HG03457 (cell line): Measurements from ENCODE around the gene ALAS2.
"Not testable (repeated sequence)": the region's sequence is repeated elsewhere in the genome, so short reads cannot be mapped to it uniquely, and the experiment has no call there.

Experiments used
- ATAC-seq: cut with Tn5 transposase; IDR thresholded peaks from one replicate; pipeline ENCODE4 v1.9.1; 2021; ENCODE audit warnings: moderate number of reproducible peaks; ENCODE audit not compliant: unreplicated experiment

Gene ALAS2

GRCh38 chrX:55006827-55007621 is 23.8 kb downstream of the ALAS2 start:
- ATAC-seq, result no peak

- ATAC-seq, result no peak
Measured at GRCh38 chrX:55005256-55005655, 25.5 kb downstream of the ALAS2 start.

DNA sequence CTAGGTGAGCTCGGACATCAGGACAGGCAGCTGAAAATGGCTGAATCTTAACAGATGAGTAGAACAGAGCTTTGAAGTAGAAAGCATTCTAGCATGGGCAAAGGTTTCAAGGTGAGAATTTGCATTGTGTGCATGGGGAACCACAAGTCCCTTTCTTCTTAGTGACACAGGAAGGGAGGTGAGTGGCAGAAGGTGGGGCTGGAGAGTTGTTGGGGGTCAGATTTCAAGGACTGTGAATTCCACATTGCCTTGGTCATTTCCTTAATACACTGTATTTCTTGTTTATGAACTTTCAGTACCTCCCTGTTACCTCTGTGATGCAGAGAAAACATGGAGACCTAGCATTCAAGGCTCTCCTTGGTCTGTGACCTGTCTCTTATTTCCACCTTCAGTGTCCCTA is 26.5 kb downstream of the ALAS2 start:
- ATAC-seq, result no peak

GRCh38 chrX:54999717-55000598 is 30.8 kb downstream of the ALAS2 start, which contains the start of gene APEX2:
APEX2 (plus strand) TSS chrX:55000363; CDS start chrX:55000423, 60 bp downstream.
- peak; percentile 90 for ATAC-seq

GRCh38 chrX:54995621-54996020 is 35.2 kb downstream of the ALAS2 start:
- ATAC-seq, result no peak

DNA sequence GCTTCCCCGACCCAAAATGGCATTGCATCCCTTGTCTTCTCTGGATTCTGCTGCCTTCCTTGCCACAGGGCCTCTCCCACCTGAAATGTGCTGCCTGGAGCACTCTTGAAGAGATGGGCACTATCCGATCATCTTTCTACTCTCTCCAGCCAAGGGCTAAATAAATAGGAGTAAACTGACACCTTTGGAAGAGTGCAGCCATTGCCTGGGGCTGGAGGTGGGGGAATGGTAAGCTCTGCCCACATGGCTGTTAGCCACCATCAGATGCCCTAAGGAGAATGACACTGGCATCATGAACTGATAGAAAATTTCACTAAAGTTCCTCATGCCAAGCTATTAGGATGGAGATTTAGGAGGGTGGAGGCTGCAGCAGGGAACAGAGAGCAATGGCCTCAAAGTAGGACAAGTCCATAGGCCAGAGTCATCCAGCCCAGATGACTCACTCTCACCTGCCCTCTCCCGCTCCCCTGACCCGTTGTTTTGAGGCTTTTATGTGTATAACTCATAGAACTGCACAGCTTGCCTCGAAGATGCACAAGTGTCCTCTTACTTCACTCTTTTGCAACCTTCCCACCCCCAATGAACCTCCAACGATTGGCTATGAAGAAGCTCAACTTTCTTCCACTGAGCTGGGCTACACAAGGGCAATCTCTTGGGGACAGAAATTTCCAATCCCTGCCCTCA is 36.0 kb downstream of the ALAS2 start:
- no peak for ATAC-seq

DNA sequence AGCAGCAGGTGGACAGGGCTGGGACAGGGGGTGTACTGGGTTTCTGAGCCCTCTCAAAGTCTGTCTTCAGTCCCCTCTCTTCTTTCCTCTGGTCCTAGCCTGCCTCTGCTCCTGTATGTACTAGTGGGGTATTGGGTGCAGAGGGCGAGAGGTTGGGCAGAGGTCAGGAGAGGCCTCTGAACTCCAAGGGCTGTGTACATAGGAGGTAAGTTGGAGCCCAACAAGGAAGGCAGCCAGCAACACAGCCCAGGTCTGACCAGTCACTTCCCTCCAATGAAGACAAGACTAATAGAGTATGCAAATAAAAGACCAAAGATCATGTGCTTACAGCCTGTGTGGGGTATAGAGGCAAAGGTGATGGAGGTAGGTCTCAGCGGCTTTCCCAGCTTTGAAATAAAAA is 36.7 kb downstream of the ALAS2 start, which contains the start of gene PFKFB1:
Gene PFKFB1 (minus strand): TSS at position 90 of the 400 bp plus-strand sequence. CDS start 181 bp downstream, outside the sequence.
- ATAC-seq, result no peak

DNA sequence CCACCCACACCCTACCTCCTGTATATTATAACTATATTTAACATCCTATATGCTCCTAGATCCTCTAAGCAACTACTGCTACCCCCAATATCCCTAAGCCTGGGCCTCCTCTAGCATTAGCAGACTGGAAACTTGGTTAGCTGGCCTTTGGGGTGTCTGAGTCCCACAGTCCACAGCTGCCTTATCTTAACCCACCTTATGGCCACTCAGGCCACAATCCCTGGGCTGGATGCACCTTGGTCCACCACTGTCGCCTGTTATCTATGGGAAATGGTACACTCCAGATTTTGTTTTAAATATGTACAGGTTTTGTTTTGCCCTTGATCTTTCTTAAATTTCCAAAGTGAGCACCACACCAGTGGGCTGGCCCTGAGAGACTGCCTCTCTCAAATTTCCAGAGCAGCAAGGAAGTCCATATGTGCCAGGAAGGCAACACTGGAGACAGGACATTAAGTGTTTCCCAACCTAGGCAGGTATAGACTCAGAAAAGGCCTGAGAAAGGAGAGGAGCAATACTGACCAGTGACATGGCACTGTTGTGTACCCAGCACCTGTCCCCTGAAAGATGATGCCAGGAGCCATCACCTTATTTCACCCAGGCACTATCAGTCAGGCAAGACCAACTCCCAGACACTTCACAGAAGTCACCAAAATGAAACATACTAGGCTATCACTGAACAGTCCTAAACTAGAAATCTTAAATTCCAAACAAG is 37.7 kb downstream of the ALAS2 start:
- no peak for ATAC-seq

DNA sequence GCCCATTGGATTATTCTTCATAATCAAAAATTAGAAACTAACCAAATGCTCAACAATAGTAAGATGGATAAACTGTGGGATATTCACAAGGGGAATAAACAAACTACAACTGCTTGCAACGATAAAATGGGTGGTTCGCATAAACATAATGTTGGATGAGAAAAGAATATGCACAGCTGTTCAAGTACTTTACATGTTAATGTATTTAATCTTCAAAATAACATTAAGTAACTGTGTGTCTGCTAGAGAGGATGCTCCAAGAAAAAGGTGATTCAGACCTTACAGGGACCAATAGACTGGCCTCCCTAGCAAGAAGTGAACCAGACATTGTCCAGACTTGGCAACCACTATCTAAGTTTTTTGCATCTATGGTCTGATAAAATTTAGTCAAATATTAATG is 39.1 kb downstream of the ALAS2 start:
- ATAC-seq, result no peak

DNA sequence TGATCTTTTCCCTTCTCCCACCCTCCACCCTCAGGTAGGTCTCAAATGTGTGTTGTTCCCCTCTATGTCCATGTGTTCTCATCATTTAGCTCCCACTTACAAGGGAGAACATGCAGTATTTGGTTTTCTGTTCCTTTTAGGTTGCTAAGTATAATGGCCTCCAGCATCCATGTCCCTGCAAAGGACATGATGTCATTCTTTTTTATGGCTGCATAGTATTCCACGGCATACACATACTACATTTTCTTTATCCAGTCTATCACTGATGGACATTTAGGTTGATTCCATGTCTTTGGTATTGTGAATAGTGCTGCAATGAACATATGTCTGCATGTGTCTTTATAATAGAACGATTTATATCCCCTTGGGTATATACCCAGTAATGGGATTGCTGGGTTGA is 47.5 kb downstream of the ALAS2 start:
- not testable (repeated sequence) for ATAC-seq

DNA sequence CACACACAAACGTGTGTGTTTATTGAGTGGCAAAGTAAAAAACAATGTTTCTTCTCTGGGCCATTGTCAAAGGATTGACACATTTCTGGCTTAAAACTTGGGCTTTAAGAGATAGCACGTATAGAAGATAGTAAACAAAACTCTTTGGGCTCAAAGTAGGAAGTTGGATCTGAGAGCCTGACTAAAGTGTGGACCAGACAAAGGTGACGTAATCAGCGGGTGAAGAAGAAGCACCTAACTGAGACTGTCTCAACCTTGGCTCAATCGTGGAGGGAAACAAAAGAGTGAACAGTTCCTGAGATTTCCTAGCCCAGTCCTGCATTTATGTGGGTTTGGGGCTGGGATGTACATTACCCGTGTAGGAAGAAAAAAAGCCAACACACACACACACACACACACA is 50.4 kb downstream of the ALAS2 start:
- ATAC-seq, result no peak

- ATAC-seq, result no peak
Measured at GRCh38 chrX:54979432-54979831, 51.3 kb downstream of the ALAS2 start.

- no peak for ATAC-seq
Measured at GRCh38 chrX:54978448-54978847, 52.3 kb downstream of the ALAS2 start.

DNA sequence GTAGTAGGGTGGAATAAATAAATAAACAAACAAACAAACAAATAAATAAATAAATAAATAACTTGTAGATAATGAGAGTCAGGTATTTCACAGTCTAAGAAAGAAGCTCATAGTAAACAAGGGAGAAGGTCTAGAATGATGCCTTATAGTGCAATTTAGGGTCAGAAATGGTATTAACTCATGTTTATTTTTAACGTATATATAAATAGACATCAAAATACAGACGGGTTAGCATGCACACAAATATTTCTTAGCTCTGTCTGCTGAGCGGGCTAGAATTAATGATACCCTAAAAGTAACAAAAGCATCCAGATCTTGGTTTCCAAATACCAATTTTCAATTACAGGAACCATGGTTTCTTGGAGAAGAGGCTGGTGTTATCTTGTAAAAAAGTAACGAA is 53.4 kb downstream of the ALAS2 start:
- no peak for ATAC-seq

GRCh38 chrX:54964766-54965497 is 65.8 kb downstream of the ALAS2 start:
- ATAC-seq, result no peak

GRCh38 chrX:54961750-54962149 is 69.0 kb downstream of the ALAS2 start:
- no peak for ATAC-seq
